K562 (cell line): Measurements from ENCODE around the gene NOX5. TPM values are rescaled to one million over a fixed set of nuclear protein-coding genes. Genes with fewer than 3 reads are reported as not detected.

Experiments
- ATAC-seq: fragments of 200-7000 bp; cut with Tn5 transposase; 3 replicates; pipeline ENCODE4 v1.9.1; 2020; ENCODE audit warnings: moderate library complexity
- BruUV-seq: library from RNA; stranded (reverse); fragments of 400-500 nt; replicated peaks from 2 replicates; lab custom pipeline; 2021; lab: Mats Ljungman, UMichigan
- CTCF ChIA-PET: fragments of 300-600 bp; formaldehyde crosslinking; extraction: SDS; loops from one replicate; lab custom pipeline; 2021; ENCODE audit warnings: low intra/inter-chr PET ratio; lab: Yijun Ruan, JAX
- POLR2A ChIA-PET: fragments of 300-600, 350-650 bp; sonication (Branson Sonifier 250); formaldehyde crosslinking; extraction: SDS; loops from one replicate; lab custom pipeline; 2021; ENCODE audit warnings: antibody characterized with exemption, inconsistent platforms; lab: Yijun Ruan, JAX
- DNase-seq, 4 experiments: peaks; one replicate each; pipeline versions ENCODE4 v3.0.0 to v3.0.0-alpha.2; 2011 to 2018; ENCODE audit warnings: low spot score in 3 of 4, mixed read lengths in 3 of 4; ENCODE audit errors: extremely low read depth in 1 of 4
- FAIRE-seq: peaks from 2 replicates; lab custom pipeline; 2011; peaks lifted over from hg19 to GRCh38; lab: Jason Lieb, UNC
- H2AFZ ChIP-seq: 2 replicates; pipeline ENCODE4 v1.6.0; 2011; ENCODE audit warnings: low read depth, low read length, control low read depth, inconsistent platforms
- H3K27ac ChIP-seq: fragments of 200-600 bp; 3 replicates; pipeline ENCODE4 v1.8.0; 2011; ENCODE audit warnings: low read depth, mild to moderate bottlenecking, control low read depth, inconsistent platforms, low read length, moderate library complexity, mixed read lengths; ENCODE audit errors: extremely low read depth
- H3K27me3 ChIP-seq, 2 experiments: fragments of 300-600 bp in 1 of 2; 2 replicates in 1 of 2; 3 replicates in 1 of 2; pipeline versions ENCODE4 v1.6.0 to v1.8.0; 2011; ENCODE audit warnings: inconsistent platforms in 2 of 2, low read length in 2 of 2, mild to moderate bottlenecking in 1 of 2, mixed read lengths in 1 of 2, moderate library complexity in 1 of 2; ENCODE audit not compliant: control insufficient read depth in 2 of 2, insufficient read depth in 2 of 2
- H3K36me3 ChIP-seq: fragments of 300-600 bp; 3 replicates; pipeline ENCODE4 v1.8.0; 2011; ENCODE audit warnings: mild to moderate bottlenecking, low read length, inconsistent platforms; ENCODE audit not compliant: control insufficient read depth, insufficient read depth
- H3K4me1 ChIP-seq, 2 experiments: fragments of 200-600 bp in 1 of 2; replicated peaks in 1 of 2; 2 replicates in 1 of 2; 3 replicates in 1 of 2; pipeline versions ENCODE4 v1.5.1 to v1.8.0; 2011; ENCODE audit warnings: inconsistent platforms in 2 of 2, low read length in 2 of 2, mild to moderate bottlenecking in 1 of 2, mixed read lengths in 1 of 2, moderate library complexity in 1 of 2; ENCODE audit not compliant: control insufficient read depth in 2 of 2, insufficient read depth in 2 of 2
- H3K4me2 ChIP-seq: 2 replicates; pipeline ENCODE4 v1.6.1; 2011; ENCODE audit warnings: low read length, control low read depth, inconsistent platforms, mixed read lengths; ENCODE audit not compliant: insufficient read depth
- H3K4me3 ChIP-seq: fragments of 200-600 bp; sonication (generic), shearing (Covaris generic); 2 replicates; pipeline ENCODE4 v1.5.1; 2016; ENCODE audit warnings: control low read depth, inconsistent platforms
- H3K79me2 ChIP-seq: fragments of 200-600 bp; 3 replicates; pipeline ENCODE4 v1.8.0; 2011; ENCODE audit warnings: low read length, inconsistent platforms; ENCODE audit not compliant: control insufficient read depth, insufficient read depth
- H3K9ac ChIP-seq, 2 experiments: 2 replicates each; pipeline versions ENCODE4 v1.6.0 to v1.6.1; 2011; ENCODE audit warnings: low read depth in 2 of 2, low read length in 2 of 2, control low read depth in 1 of 2, inconsistent platforms in 1 of 2, mild to moderate bottlenecking in 1 of 2, mixed read lengths in 1 of 2; ENCODE audit not compliant: insufficient read depth in 1 of 2
- H3K9me1 ChIP-seq: one replicate; pipeline ENCODE4 v1.6.0; 2011; ENCODE audit warnings: inconsistent platforms, mild to moderate bottlenecking, low read length, moderate library complexity; ENCODE audit not compliant: control insufficient read depth, insufficient read depth
- H3K9me3 ChIP-seq: replicated peaks from 2 replicates; pipeline ENCODE4 v1.5.1; 2011; ENCODE audit warnings: low read depth, low read length, inconsistent platforms; ENCODE audit not compliant: control insufficient read depth, insufficient read depth
- H4K20me1 ChIP-seq: replicated peaks from 2 replicates; pipeline ENCODE4 v1.6.1; 2011; ENCODE audit warnings: low read length, inconsistent platforms, mixed read lengths; ENCODE audit not compliant: control insufficient read depth, insufficient read depth
- ATF7 ChIP-seq: fragments of 450-650 bp; IDR thresholded peaks from 2 replicates; pipeline ENCODE4 v1.7.1; 2014; ENCODE audit warnings: mild to moderate bottlenecking, moderate library complexity
- BDP1 ChIP-seq: IDR thresholded peaks from 3 replicates; pipeline ENCODE4 v1.6.1; 2011; ENCODE audit not compliant: insufficient read length, insufficient read depth
- ESRRA ChIP-seq: fragments of 450-650 bp; IDR thresholded peaks from 2 replicates; pipeline ENCODE4 v1.6.1; 2014; ENCODE audit warnings: low read depth, mild to moderate bottlenecking, moderate library complexity, borderline replicate concordance
- FOXP1 ChIP-seq: sonication (generic); formaldehyde crosslinking; IDR thresholded peaks from 2 replicates; pipeline ENCODE4 v1.8.0; 2022; ENCODE audit warnings: mild to moderate bottlenecking, missing genetic modification reagents
- HDAC6 ChIP-seq: IDR thresholded peaks from 2 replicates; pipeline ENCODE4 v1.6.1; 2012; ENCODE audit warnings: low read depth, mild to moderate bottlenecking, control low read depth, inconsistent platforms, low read length, moderate library complexity
- HNRNPK ChIP-seq: fragments of 200-400 bp; formaldehyde crosslinking; IDR thresholded peaks from one replicate; pipeline ENCODE4 v1.6.1; 2018; ENCODE audit warnings: mild to moderate bottlenecking, low read depth, low read length; ENCODE audit not compliant: poor library complexity, severe bottlenecking
- SRSF3 ChIP-seq: fragments of 200-400 bp; formaldehyde crosslinking; IDR thresholded peaks from 2 replicates; pipeline ENCODE4 v1.6.1; 2016; ENCODE audit warnings: mild to moderate bottlenecking, low read length, moderate library complexity; ENCODE audit not compliant: insufficient read depth
- ZFP1 ChIP-seq: fragments of 450-650 bp; formaldehyde crosslinking; IDR thresholded peaks from 2 replicates; pipeline ENCODE4 v1.4.0; 2020; ENCODE audit warnings: mild to moderate bottlenecking, mixed read lengths
- WGBS: fragments of 100-300 bp; shearing (Covaris generic); methylation state at CpG from one replicate; pipeline ENCODE4 v1.1.6; 2016; ENCODE audit warnings: low coverage, mixed read lengths; ENCODE audit not compliant: insufficient coverage; ENCODE audit errors: missing lambda C conversion rate; 5-methylcytosine and 5-hydroxymethylcytosine counted together
- in situ Hi-C: fragments of 300-500 bp; cut with MboI; formaldehyde crosslinking; loops from 4 replicates; pipeline ENCODE4 v1.15.0; 2018; ENCODE audit warnings: inconsistent platforms, mixed read lengths
- intact Hi-C: fragments of 100-400 bp; cut with micrococcal nuclease; formaldehyde crosslinking; loops from 2 replicates; pipeline ENCODE4 v1.14.2; 2022
- polyA plus RNA-seq, 8 experiments: library from polyadenylated mRNA; depleted of rRNA in 4 of 8; stranded (reverse) in 5 of 8; unstranded in 3 of 8; fragments of >200 nt; fragmentation: Nextera tagmentation in 2 of 8; fragmentation: Illumina TruSeq in 1 of 8; extraction: Ambion mirVana in 2 of 8; extraction: Trizol in 1 of 8; gene quantifications; 2 replicates each; pipeline versions ENCODE4 v1.2.1 to v1.2.3, GENCODE V29; 2011 to 2014; ENCODE audit warnings: inconsistent platforms in 1 of 8, missing spikeins in 1 of 8
- total RNA-seq, 7 experiments: library from RNA; depleted of rRNA in 6 of 7; stranded (reverse); fragments of >200 nt in 6 of 7; fragmentation: Illumina TruSeq in 2 of 7; extraction: Trizol in 2 of 7; gene quantifications; 2 replicates each; pipeline versions ENCODE4 v1.2.1 to v1.2.3, GENCODE V29; 2011 to 2021; ENCODE audit warnings: low replicate concordance in 1 of 7
- TF ChIP-seq, protein P1 (sequence below): sonication (generic); formaldehyde crosslinking; IDR thresholded peaks from 2 replicates; pipeline ENCODE4 v1.8.0; 2023; ENCODE audit warnings: missing genetic modification reagents, mild to moderate bottlenecking, borderline replicate concordance
- TF ChIP-seq, protein P2 (sequence below): fragments of 200-800 bp; sonication (Bioruptor generic); IDR thresholded peaks from 2 replicates; pipeline ENCODE4 v1.6.1; 2017; ENCODE audit warnings: missing genetic modification characterization, missing compliant biosample characterization

NOX5 gene
- total and polyA plus RNA-seq, 9 of the 15 experiments (the other 6 are each of a cell fraction or from before 2014, with no cell fraction given) = 0.01 TPM; not detected in 8

DNA sequence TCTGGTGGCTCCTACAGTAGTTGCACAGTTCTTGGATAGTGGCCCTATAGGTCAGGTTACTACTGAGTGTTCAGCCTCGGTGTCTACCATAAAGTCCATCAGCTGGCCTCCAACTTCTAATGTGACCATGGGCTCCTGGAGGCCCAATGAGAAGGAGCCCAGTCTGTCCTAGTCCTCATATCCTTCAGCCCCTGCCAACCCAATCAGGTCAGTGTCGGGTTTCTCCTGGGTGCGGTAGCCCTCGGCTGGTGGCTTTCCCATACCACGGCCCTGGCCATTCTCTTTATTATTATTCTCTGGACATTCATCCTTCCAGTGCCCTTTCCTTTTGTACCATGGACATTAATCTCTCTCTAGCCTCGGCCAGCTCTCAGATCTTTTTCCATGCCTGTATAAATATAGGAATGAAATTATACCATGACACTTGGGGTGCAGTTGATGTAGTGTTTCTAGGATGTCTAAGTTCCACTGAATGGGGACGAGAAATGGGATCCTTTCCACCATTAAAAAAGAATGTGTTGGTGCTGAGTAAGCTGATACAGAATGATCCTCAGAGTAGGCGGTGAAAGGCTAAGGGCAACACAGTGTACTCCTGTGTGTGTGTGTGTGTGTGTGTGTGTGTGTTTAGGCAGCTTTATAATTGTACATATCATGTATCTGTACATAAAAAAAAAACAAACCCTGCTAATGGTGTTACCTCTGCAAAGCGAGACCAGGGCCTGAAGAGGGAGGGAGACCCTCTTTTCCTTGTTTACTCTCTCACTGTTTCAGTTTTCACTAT, 19.3 kb upstream of the NOX5 start:
- ChIA-PET CTCF (no interaction called here), POLR2A (interaction anchor here (0.6 to 1.2 kb wide), 2 partner anchors 11 to 277 kb away, joined by 3 read pairs; no protein-coding TSS in a partner anchor)
- intact Hi-C loops = no loop called here
- TF ChIP-seq HNRNPK = no peak
- TF ChIP-seq, protein P1, sequence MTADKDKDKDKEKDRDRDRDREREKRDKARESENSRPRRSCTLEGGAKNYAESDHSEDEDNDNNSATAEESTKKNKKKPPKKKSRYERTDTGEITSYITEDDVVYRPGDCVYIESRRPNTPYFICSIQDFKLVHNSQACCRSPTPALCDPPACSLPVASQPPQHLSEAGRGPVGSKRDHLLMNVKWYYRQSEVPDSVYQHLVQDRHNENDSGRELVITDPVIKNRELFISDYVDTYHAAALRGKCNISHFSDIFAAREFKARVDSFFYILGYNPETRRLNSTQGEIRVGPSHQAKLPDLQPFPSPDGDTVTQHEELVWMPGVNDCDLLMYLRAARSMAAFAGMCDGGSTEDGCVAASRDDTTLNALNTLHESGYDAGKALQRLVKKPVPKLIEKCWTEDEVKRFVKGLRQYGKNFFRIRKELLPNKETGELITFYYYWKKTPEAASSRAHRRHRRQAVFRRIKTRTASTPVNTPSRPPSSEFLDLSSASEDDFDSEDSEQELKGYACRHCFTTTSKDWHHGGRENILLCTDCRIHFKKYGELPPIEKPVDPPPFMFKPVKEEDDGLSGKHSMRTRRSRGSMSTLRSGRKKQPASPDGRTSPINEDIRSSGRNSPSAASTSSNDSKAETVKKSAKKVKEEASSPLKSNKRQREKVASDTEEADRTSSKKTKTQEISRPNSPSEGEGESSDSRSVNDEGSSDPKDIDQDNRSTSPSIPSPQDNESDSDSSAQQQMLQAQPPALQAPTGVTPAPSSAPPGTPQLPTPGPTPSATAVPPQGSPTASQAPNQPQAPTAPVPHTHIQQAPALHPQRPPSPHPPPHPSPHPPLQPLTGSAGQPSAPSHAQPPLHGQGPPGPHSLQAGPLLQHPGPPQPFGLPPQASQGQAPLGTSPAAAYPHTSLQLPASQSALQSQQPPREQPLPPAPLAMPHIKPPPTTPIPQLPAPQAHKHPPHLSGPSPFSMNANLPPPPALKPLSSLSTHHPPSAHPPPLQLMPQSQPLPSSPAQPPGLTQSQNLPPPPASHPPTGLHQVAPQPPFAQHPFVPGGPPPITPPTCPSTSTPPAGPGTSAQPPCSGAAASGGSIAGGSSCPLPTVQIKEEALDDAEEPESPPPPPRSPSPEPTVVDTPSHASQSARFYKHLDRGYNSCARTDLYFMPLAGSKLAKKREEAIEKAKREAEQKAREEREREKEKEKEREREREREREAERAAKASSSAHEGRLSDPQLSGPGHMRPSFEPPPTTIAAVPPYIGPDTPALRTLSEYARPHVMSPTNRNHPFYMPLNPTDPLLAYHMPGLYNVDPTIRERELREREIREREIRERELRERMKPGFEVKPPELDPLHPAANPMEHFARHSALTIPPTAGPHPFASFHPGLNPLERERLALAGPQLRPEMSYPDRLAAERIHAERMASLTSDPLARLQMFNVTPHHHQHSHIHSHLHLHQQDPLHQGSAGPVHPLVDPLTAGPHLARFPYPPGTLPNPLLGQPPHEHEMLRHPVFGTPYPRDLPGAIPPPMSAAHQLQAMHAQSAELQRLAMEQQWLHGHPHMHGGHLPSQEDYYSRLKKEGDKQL (CRISPR knock-in tag) = no peak
- TF ChIP-seq ESRRA = no peak
- TF ChIP-seq ATF7 = no peak
- TF ChIP-seq ZFP1 (CRISPR knock-in tag) = no peak
- TF ChIP-seq SRSF3 = no peak
- TF ChIP-seq FOXP1 (CRISPR knock-in tag) = no peak
- no peak for TF ChIP-seq BDP1
- TF ChIP-seq HDAC6 = no peak
- TF ChIP-seq, protein P2, sequence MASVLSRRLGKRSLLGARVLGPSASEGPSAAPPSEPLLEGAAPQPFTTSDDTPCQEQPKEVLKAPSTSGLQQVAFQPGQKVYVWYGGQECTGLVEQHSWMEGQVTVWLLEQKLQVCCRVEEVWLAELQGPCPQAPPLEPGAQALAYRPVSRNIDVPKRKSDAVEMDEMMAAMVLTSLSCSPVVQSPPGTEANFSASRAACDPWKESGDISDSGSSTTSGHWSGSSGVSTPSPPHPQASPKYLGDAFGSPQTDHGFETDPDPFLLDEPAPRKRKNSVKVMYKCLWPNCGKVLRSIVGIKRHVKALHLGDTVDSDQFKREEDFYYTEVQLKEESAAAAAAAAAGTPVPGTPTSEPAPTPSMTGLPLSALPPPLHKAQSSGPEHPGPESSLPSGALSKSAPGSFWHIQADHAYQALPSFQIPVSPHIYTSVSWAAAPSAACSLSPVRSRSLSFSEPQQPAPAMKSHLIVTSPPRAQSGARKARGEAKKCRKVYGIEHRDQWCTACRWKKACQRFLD (CRISPR knock-in tag) = no peak

More for the DNA sequence above, 19.3 kb upstream of the NOX5 start:
- no peak for DNase-seq
- WGBS = 59% methylated on average over 9 of the region's 9 CpGs
- no TSS peak for BruUV-seq
- FAIRE-seq = no peak
- no peak overlapping the region for H3K4me2 ChIP-seq
- peaks cover 6% of the 10 kb centered on the region; the same call in 1 of the 2 replicates for H4K20me1 ChIP-seq
- H2AFZ ChIP-seq = no peak overlapping the region
- no peak for ATAC-seq
- no peaks in the 10 kb centered on the region for H3K36me3 ChIP-seq
- no peak overlapping the region for H3K27ac ChIP-seq
- H3K9me3 ChIP-seq = no peaks in the 10 kb centered on the region
- H3K9ac ChIP-seq = no peak overlapping the region
- in situ Hi-C loops = no loop called here
- H3K4me1 ChIP-seq = peaks cover 18 to 29% of the 10 kb centered on the region in 2 experiments
- no peaks in the 10 kb centered on the region; a peak in 1 of 5 replicates for H3K27me3 ChIP-seq
- H3K9me1 ChIP-seq = no peaks in the 10 kb centered on the region
- H3K79me2 ChIP-seq = no peaks in the 10 kb centered on the region
- H3K4me3 ChIP-seq = no peak overlapping the region
